Fibroblast of lung (primary cell): ENCODE measurements around the gene ASTN2. TPM values are rescaled to one million over a fixed set of nuclear protein-coding genes. Genes with fewer than 3 reads are reported as not detected.

Experiments used
- DNase-seq, 2 donors: peaks; one replicate each; pipeline versions ENCODE4 v3.0.0 to v3.0.0-alpha.2; 2010; ENCODE audit warnings: low read depth in 2 of 2
- H2AFZ ChIP-seq: 2 replicates; pipeline ENCODE4 v1.5.1; 2012; ENCODE audit warnings: low read length, control low read depth, inconsistent platforms
- H3K27ac ChIP-seq: 2 replicates; pipeline ENCODE4 v1.5.1; 2011; ENCODE audit warnings: low read length, control low read depth; ENCODE audit not compliant: insufficient read depth
- H3K27me3 ChIP-seq: 2 replicates; pipeline ENCODE4 v1.5.1; 2011; ENCODE audit warnings: mild to moderate bottlenecking, low read length; ENCODE audit not compliant: control insufficient read depth, insufficient read depth
- H3K36me3 ChIP-seq: 2 replicates; pipeline ENCODE4 v1.5.1; 2011; ENCODE audit warnings: low read length; ENCODE audit not compliant: control insufficient read depth, insufficient read depth
- H3K4me1 ChIP-seq: 2 replicates; pipeline ENCODE4 v1.5.1; 2011; ENCODE audit warnings: low read length; ENCODE audit not compliant: control insufficient read depth, insufficient read depth; ENCODE audit errors: extremely low read depth
- H3K4me2 ChIP-seq: 2 replicates; pipeline ENCODE4 v1.5.1; 2011; ENCODE audit warnings: low read length, control low read depth; ENCODE audit not compliant: insufficient read depth; ENCODE audit errors: extremely low read depth
- H3K4me3 ChIP-seq, 4 experiments: fragments of 200-600 bp in 1 of 4; sonication (generic) in 1 of 4; replicated peaks in 1 of 4; 2 replicates each; pipeline ENCODE4 v1.5.1; 2011 to 2016; ENCODE audit warnings: low read length in 4 of 4, low read depth in 3 of 4, mild to moderate bottlenecking in 3 of 4, control low read depth in 2 of 4, inconsistent platforms in 1 of 4, mixed read lengths in 1 of 4; ENCODE audit not compliant: insufficient read depth in 1 of 4; ENCODE audit errors: control extremely low read depth in 1 of 4
- H3K79me2 ChIP-seq: 2 replicates; pipeline ENCODE4 v1.5.1; 2012; ENCODE audit warnings: mild to moderate bottlenecking, low read length, inconsistent platforms; ENCODE audit not compliant: control insufficient read depth, insufficient read depth
- H3K9ac ChIP-seq: 2 replicates; pipeline ENCODE4 v1.5.1; 2011; ENCODE audit warnings: mild to moderate bottlenecking, low read length, control low read depth; ENCODE audit not compliant: insufficient read depth
- H3K9me3 ChIP-seq: 2 replicates; pipeline ENCODE4 v1.5.1; 2012; ENCODE audit warnings: low read depth, low read length; ENCODE audit not compliant: control insufficient read depth, insufficient read depth
- H4K20me1 ChIP-seq: 2 replicates; pipeline ENCODE4 v1.5.1; 2011; ENCODE audit warnings: low read length; ENCODE audit not compliant: control insufficient read depth, insufficient read depth; ENCODE audit errors: extremely low read depth
- EZH2 ChIP-seq: IDR thresholded peaks from 2 replicates; pipeline ENCODE4 v1.5.1; 2012; ENCODE audit warnings: low read length, control low read depth, mild to moderate bottlenecking; ENCODE audit errors: missing control alignments
- polyA plus RNA-seq, 2 donors: library from polyadenylated mRNA; depleted of rRNA in 1 of 2; stranded (reverse) in 1 of 2; unstranded in 1 of 2; fragments of >200 nt; gene quantifications; 2 replicates each; pipeline ENCODE4 v1.2.1, GENCODE V29; 2011 to 2012; ENCODE audit warnings: missing spikeins in 1 of 2
- total RNA-seq: library from RNA; depleted of rRNA; stranded (reverse); fragments of >200 nt; gene quantifications from 2 replicates; pipeline ENCODE4 v1.2.1, GENCODE V29; 2014
- TF ChIP-seq, protein P1 (sequence below), 2 donors: IDR thresholded peaks in 1 of 2; conservative IDR thresholded peaks in 1 of 2; 1 replicate in 1 of 2; 2 replicates in 1 of 2; pipeline ENCODE4 v1.5.1; 2011 to 2012; ENCODE audit warnings: low read length in 2 of 2, control low read depth in 1 of 2, inconsistent platforms in 1 of 2, low read depth in 1 of 2, mild to moderate bottlenecking in 1 of 2

Gene ASTN2
- total and polyA plus RNA-seq, 2 donors (not counting 1 experiment from before 2014, with no cell fraction given) = 2.2 to 19.2 TPM

DNA sequence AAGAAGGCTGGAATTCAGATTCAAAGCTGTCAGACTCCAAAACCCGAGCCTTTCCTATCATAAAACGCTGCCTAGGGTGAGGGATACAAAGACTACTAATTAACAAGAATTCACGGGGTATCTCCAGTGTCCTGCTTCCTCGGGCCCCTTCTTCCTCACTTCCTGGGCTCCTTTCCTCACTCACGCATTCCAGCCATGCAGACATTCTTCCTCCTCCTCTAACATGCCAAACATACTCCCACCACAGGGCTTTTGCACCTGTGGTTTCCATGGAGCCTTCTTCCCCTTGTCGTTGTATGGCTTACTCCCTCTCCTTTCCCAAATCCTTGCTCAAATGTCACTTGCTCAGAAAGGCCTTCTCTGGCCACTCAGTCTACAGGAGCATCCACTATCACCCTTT is 919.1 kb downstream of the ASTN2 start:
- Histone ChIP-seq H3K79me2 (no peaks in the 10 kb centered on the region), H3K4me3 (no peak overlapping the region), H3K27ac (no peak overlapping the region), H3K9ac (no peak overlapping the region), H3K27me3 (no peaks in the 10 kb centered on the region), H3K4me2 (no peak overlapping the region), H4K20me1 (no peaks in the 10 kb centered on the region), H3K4me1 (no peaks in the 10 kb centered on the region), H2AFZ (no peak overlapping the region), H3K9me3 (no peaks in the 10 kb centered on the region), H3K36me3 (no peaks in the 10 kb centered on the region)
- no peak for DNase-seq
- TF ChIP-seq, protein P1, sequence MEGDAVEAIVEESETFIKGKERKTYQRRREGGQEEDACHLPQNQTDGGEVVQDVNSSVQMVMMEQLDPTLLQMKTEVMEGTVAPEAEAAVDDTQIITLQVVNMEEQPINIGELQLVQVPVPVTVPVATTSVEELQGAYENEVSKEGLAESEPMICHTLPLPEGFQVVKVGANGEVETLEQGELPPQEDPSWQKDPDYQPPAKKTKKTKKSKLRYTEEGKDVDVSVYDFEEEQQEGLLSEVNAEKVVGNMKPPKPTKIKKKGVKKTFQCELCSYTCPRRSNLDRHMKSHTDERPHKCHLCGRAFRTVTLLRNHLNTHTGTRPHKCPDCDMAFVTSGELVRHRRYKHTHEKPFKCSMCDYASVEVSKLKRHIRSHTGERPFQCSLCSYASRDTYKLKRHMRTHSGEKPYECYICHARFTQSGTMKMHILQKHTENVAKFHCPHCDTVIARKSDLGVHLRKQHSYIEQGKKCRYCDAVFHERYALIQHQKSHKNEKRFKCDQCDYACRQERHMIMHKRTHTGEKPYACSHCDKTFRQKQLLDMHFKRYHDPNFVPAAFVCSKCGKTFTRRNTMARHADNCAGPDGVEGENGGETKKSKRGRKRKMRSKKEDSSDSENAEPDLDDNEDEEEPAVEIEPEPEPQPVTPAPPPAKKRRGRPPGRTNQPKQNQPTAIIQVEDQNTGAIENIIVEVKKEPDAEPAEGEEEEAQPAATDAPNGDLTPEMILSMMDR (conservative IDR thresholded peaks at IDR 0.05 in 1 of 2, IDR thresholded peaks at IDR 0.05 in 1 of 2; ENCODE audit: low read depth in 1 of 2, low read length in 2 of 2) = no peak
- no peak for TF ChIP-seq EZH2

DNA sequence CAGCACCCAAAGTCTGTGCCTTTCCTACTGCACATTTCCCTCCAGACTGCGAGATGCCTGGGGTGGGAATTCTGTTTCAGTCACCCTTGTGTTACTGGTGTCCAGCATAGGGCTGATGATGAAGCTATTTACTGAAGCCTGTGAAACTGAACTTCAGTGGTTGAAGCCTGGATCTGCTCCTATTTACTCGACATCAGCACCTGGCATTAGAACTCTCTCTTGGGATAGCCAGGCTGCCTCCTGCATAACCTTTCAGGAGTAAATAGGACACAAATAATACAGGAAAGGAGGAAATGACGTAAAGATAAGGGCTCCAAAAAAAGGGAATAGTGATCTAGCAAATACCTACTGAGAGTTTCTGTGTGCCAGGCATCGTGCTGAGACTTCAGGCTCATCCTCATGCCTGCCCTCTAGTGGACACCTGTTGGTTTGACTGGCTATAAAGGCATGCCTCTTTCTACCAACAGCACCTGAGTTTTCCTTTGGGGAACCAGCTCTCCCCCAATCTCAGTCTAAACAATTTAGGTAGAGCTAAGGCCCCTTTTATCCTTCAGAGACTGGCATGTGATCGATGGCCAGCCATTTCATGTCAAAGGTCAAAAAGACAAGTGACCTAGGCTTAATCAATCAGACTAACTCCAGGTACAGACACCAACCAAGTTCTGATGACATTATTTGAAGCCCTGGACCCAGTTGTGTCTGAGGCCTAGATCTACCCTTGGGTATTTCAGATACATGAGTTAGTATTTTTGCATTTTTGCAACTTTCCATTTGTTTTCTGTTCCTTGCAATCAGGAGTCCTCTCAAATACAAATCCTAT is 919.8 kb downstream of the ASTN2 start:
- no peak overlapping the region for H2AFZ ChIP-seq
- H3K27me3 ChIP-seq = no peaks in the 10 kb centered on the region
- H3K4me3 ChIP-seq = no peak overlapping the region
- no peaks in the 10 kb centered on the region for H3K4me1 ChIP-seq
- no peak for DNase-seq
- H3K9me3 ChIP-seq = no peaks in the 10 kb centered on the region
- no peaks in the 10 kb centered on the region for H3K79me2 ChIP-seq
- no peak overlapping the region for H3K27ac ChIP-seq
- H3K9ac ChIP-seq = no peak overlapping the region
- H3K36me3 ChIP-seq = no peaks in the 10 kb centered on the region
- TF ChIP-seq, protein P1 (conservative IDR thresholded peaks at IDR 0.05 in 1 of 2, IDR thresholded peaks at IDR 0.05 in 1 of 2; ENCODE audit: low read depth in 1 of 2, low read length in 2 of 2) = peak; percentile 43 to 61
- no peak for TF ChIP-seq EZH2
- H3K4me2 ChIP-seq = no peak overlapping the region
- H4K20me1 ChIP-seq = no peaks in the 10 kb centered on the region

DNA sequence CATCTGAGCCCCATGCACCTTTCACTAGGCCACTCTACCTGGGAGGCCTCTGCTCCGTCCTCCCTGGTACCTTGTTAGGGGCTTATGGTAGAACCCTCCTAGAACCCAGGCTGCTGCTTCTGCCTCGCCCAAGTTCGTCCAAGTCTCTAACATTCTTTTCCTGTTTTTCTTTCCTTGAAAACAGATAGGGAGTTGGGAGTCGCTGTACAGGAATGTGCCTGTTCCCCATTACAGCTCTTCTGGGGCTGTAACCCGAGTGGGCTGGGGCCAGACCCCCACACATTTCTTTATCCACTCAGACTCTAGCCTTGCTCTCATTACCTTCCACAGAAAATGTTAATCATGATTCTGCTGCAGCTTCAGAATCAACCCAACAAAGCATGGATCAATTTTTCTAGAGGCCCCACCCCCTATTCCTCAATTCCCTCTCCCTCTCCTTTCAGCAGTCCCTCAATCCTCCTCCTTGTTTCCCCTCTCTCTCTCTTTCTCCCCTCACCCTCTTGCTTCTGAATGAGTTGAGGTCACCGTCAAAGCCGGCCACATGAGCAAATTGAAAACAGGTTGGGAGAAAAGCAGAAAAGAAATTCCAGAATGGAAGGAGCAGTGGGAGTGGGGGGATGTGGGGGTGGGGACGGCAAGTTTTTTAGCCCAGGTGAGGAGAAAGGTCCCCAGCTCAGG is 921.5 kb downstream of the ASTN2 start:
- H2AFZ ChIP-seq = no peak overlapping the region
- H3K36me3 ChIP-seq = no peaks in the 10 kb centered on the region
- no peak overlapping the region for H3K4me3 ChIP-seq
- no peaks in the 10 kb centered on the region for H3K27me3 ChIP-seq
- no peaks in the 10 kb centered on the region for H3K79me2 ChIP-seq
- H3K9me3 ChIP-seq = no peaks in the 10 kb centered on the region
- no peak overlapping the region for H3K4me2 ChIP-seq
- H4K20me1 ChIP-seq = no peaks in the 10 kb centered on the region
- H3K9ac ChIP-seq = no peak overlapping the region
- H3K4me1 ChIP-seq = no peaks in the 10 kb centered on the region
- TF ChIP-seq, protein P1 (conservative IDR thresholded peaks at IDR 0.05 in 1 of 2, IDR thresholded peaks at IDR 0.05 in 1 of 2; ENCODE audit: low read depth in 1 of 2, low read length in 2 of 2) = no peak
- H3K27ac ChIP-seq = no peak overlapping the region
- peak in 1 of 2 donors; percentile 37 for DNase-seq
